HepG2 (cell line): ENCODE data around the gene S100A4. TPM values are rescaled to one million over a fixed set of nuclear protein-coding genes. Genes with fewer than 3 reads are reported as not detected.

Experiments used
- CREM ChIP-seq, 2 experiments: sonication (generic) in 1 of 2; formaldehyde crosslinking in 1 of 2; IDR thresholded peaks; 2 replicates each; pipeline versions ENCODE4 v1.4.0 to v1.6.1; 2016 to 2020; ENCODE audit warnings: antibody characterized with exemption in 1 of 2, mild to moderate bottlenecking in 1 of 2, missing genetic modification reagents in 1 of 2
- EEA1 ChIP-seq: sonication (generic); formaldehyde crosslinking; IDR thresholded peaks from 2 replicates; pipeline ENCODE4 v1.5.1; 2020; ENCODE audit warnings: mild to moderate bottlenecking, missing genetic modification reagents, borderline replicate concordance
- EP300 ChIP-seq, 3 experiments: sonication (generic) in 1 of 3; formaldehyde crosslinking in 1 of 3; IDR thresholded peaks; 2 replicates each; pipeline versions ENCODE4 v1.5.1 to v1.6.1; 2011 to 2020; ENCODE audit warnings: low read depth in 2 of 3, low read length in 2 of 3, borderline replicate concordance in 1 of 3, improper control_type of control experiment in 1 of 3, mild to moderate bottlenecking in 1 of 3, missing genetic modification reagents in 1 of 3, moderate library complexity in 1 of 3
- ETV5 ChIP-seq: IDR thresholded peaks from 2 replicates; pipeline ENCODE4 v1.6.1; 2018; ENCODE audit warnings: missing biosample characterization, missing genetic modification reagents, inconsistent platforms, borderline replicate concordance
- FOXO4 ChIP-seq: sonication (generic); formaldehyde crosslinking; conservative IDR thresholded peaks from 2 replicates; pipeline ENCODE4 v1.8.1; 2023; ENCODE audit warnings: missing genetic modification reagents
- HHEX ChIP-seq: IDR thresholded peaks from 2 replicates; pipeline ENCODE4 v1.6.1; 2016; ENCODE audit warnings: control low read depth
- IRF1 ChIP-seq: sonication (generic); formaldehyde crosslinking; IDR thresholded peaks from 2 replicates; pipeline ENCODE4 v1.4.0; 2020; ENCODE audit warnings: low read depth, mild to moderate bottlenecking, missing genetic modification reagents
- NFKBIZ ChIP-seq: IDR thresholded peaks from 2 replicates; pipeline ENCODE4 v1.6.1; 2018; ENCODE audit warnings: missing genetic modification reagents, missing compliant biosample characterization
- PCBP2 ChIP-seq: fragments of 200-400 bp; formaldehyde crosslinking; optimal IDR thresholded peaks from 2 replicates; pipeline ENCODE3; 2018; ENCODE audit warnings: low read length, low read depth; ENCODE audit not compliant: poor library complexity, severe bottlenecking
- REPIN1 ChIP-seq: sonication (generic); formaldehyde crosslinking; IDR thresholded peaks from 2 replicates; pipeline ENCODE4 v1.8.0; 2022; ENCODE audit warnings: missing genetic modification reagents, low read depth, mild to moderate bottlenecking, borderline replicate concordance
- RNF2 ChIP-seq: fragments of 450-650 bp; conservative IDR thresholded peaks from 2 replicates; pipeline ENCODE4 v1.6.1; 2016; ENCODE audit warnings: low read depth
- ZBTB25 ChIP-seq: IDR thresholded peaks from 2 replicates; pipeline ENCODE4 v1.6.1; 2018; ENCODE audit warnings: missing genetic modification reagents
- ZBTB38 ChIP-seq: sonication (generic); formaldehyde crosslinking; IDR thresholded peaks from 2 replicates; pipeline ENCODE4 v1.5.1; 2020; ENCODE audit warnings: mild to moderate bottlenecking, missing genetic modification reagents
- ZNF570 ChIP-seq: sonication (generic); formaldehyde crosslinking; IDR thresholded peaks from 2 replicates; pipeline ENCODE4 v1.4.0; 2020; ENCODE audit warnings: mild to moderate bottlenecking, missing genetic modification reagents, borderline replicate concordance
- polyA plus RNA-seq, 8 experiments: library from polyadenylated mRNA; depleted of rRNA in 3 of 8; stranded (reverse) in 7 of 8; unstranded in 1 of 8; fragments of >200 nt; fragmentation: Illumina TruSeq in 4 of 8; extraction: Trizol in 4 of 8; gene quantifications; 2 replicates each; pipeline versions ENCODE4 v1.2.1 to v1.2.3, GENCODE V29; 2011 to 2016; ENCODE audit warnings: low read depth in 4 of 8, missing spikeins in 1 of 8, mixed read lengths in 1 of 8; ENCODE audit not compliant: insufficient read depth in 1 of 8
- total RNA-seq, 5 experiments: library from RNA; depleted of rRNA; stranded (reverse); fragments of >200 nt; fragmentation: Illumina TruSeq; extraction: Trizol; gene quantifications; 2 replicates each; pipeline ENCODE4 v1.2.3, GENCODE V29; 2016; ENCODE audit warnings: low read depth in 1 of 5
- TF ChIP-seq, protein P1 (sequence below): sonication (generic); formaldehyde crosslinking; IDR thresholded peaks from 2 replicates; pipeline ENCODE4 v1.4.0; 2020; ENCODE audit warnings: missing genetic modification reagents, borderline replicate concordance
- TF ChIP-seq, protein P2 (sequence below): sonication (generic); formaldehyde crosslinking; IDR thresholded peaks from 2 replicates; pipeline ENCODE4 v1.4.0; 2020; ENCODE audit warnings: missing genetic modification reagents
- TF ChIP-seq, protein P3 (sequence below): sonication (generic); formaldehyde crosslinking; IDR thresholded peaks from 2 replicates; pipeline ENCODE4 v1.9.0; 2022; ENCODE audit warnings: missing genetic modification reagents, mild to moderate bottlenecking, borderline replicate concordance

Gene S100A4
- total and polyA plus RNA-seq, 2 of the 13 experiments (the other 11 are each of a cell fraction or from before 2014, with no cell fraction given): 12.9 to 20.2 TPM

- TF ChIP-seq, protein P1, sequence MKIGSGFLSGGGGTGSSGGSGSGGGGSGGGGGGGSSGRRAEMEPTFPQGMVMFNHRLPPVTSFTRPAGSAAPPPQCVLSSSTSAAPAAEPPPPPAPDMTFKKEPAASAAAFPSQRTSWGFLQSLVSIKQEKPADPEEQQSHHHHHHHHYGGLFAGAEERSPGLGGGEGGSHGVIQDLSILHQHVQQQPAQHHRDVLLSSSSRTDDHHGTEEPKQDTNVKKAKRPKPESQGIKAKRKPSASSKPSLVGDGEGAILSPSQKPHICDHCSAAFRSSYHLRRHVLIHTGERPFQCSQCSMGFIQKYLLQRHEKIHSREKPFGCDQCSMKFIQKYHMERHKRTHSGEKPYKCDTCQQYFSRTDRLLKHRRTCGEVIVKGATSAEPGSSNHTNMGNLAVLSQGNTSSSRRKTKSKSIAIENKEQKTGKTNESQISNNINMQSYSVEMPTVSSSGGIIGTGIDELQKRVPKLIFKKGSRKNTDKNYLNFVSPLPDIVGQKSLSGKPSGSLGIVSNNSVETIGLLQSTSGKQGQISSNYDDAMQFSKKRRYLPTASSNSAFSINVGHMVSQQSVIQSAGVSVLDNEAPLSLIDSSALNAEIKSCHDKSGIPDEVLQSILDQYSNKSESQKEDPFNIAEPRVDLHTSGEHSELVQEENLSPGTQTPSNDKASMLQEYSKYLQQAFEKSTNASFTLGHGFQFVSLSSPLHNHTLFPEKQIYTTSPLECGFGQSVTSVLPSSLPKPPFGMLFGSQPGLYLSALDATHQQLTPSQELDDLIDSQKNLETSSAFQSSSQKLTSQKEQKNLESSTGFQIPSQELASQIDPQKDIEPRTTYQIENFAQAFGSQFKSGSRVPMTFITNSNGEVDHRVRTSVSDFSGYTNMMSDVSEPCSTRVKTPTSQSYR (CRISPR knock-in tag): peak; percentile 12; the same call in 1 of the 2 replicates
- no peak for TF ChIP-seq PCBP2
- TF ChIP-seq, protein P2, sequence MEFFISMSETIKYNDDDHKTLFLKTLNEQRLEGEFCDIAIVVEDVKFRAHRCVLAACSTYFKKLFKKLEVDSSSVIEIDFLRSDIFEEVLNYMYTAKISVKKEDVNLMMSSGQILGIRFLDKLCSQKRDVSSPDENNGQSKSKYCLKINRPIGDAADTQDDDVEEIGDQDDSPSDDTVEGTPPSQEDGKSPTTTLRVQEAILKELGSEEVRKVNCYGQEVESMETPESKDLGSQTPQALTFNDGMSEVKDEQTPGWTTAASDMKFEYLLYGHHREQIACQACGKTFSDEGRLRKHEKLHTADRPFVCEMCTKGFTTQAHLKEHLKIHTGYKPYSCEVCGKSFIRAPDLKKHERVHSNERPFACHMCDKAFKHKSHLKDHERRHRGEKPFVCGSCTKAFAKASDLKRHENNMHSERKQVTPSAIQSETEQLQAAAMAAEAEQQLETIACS (CRISPR knock-in tag): no peak
- TF ChIP-seq NFKBIZ: no peak
- peak; percentile 56; the same call in 1 of the 2 replicates for TF ChIP-seq ETV5 (CRISPR knock-in tag)
- TF ChIP-seq REPIN1 (CRISPR knock-in tag): peak; percentile 29; the same call in 1 of the 2 replicates
- TF ChIP-seq EP300 (IDR thresholded peaks at IDR 0.05; ENCODE audit: low read depth in 2 of 2, low read length in 2 of 2): no peak
- no peak for TF ChIP-seq EP300 (CRISPR knock-in tag; IDR thresholded peaks at IDR 0.05; ENCODE audit: borderline replicate concordance)
- TF ChIP-seq EEA1 (CRISPR knock-in tag): no peak
- peak; percentile 86 for TF ChIP-seq ZBTB38 (CRISPR knock-in tag)
- no peak for TF ChIP-seq HHEX (CRISPR knock-in tag)
- no peak for TF ChIP-seq IRF1 (CRISPR knock-in tag)
- 0 out of 2 replicates have a peak, but pooled peaks have one; percentile 43 for TF ChIP-seq ZBTB25 (CRISPR knock-in tag)
- TF ChIP-seq RNF2: no peak
- TF ChIP-seq, protein P3, sequence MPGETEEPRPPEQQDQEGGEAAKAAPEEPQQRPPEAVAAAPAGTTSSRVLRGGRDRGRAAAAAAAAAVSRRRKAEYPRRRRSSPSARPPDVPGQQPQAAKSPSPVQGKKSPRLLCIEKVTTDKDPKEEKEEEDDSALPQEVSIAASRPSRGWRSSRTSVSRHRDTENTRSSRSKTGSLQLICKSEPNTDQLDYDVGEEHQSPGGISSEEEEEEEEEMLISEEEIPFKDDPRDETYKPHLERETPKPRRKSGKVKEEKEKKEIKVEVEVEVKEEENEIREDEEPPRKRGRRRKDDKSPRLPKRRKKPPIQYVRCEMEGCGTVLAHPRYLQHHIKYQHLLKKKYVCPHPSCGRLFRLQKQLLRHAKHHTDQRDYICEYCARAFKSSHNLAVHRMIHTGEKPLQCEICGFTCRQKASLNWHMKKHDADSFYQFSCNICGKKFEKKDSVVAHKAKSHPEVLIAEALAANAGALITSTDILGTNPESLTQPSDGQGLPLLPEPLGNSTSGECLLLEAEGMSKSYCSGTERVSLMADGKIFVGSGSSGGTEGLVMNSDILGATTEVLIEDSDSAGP (CRISPR knock-in tag): peak; percentile 33; the same call in 1 of the 2 replicates
- TF ChIP-seq FOXO4 (CRISPR knock-in tag): no peak
- TF ChIP-seq CREM (IDR thresholded peaks at IDR 0.05): no peak
- no peak for TF ChIP-seq CREM (CRISPR knock-in tag; IDR thresholded peaks at IDR 0.05)
- TF ChIP-seq ZNF570 (CRISPR knock-in tag): no peak
These were observed 22.9 kb upstream of the S100A4 start (continued) for GRCh38 chr1:153568367-153569099.
